CD14-positive monocyte (primary cell): ENCODE data around the gene COTL1. TPM values are rescaled to one million over a fixed set of nuclear protein-coding genes. Genes with fewer than 3 reads are reported as not detected.

Experiments
- DNase-seq, 3 donors: peaks; one replicate each; pipeline ENCODE4 v3.0.0-alpha.2; 2011 to 2022
- H2AFZ ChIP-seq: 2 replicates; pipeline ENCODE4 v1.6.0; 2012; ENCODE audit warnings: mild to moderate bottlenecking, low read depth, low read length, inconsistent platforms; ENCODE audit not compliant: insufficient read depth, poor library complexity, severe bottlenecking
- H3K27ac ChIP-seq, 2 donors: 1 replicate in 1 of 2; 2 replicates in 1 of 2; pipeline ENCODE4 v1.5.1; 2012 to 2013; ENCODE audit warnings: low read length in 2 of 2, control low read depth in 1 of 2, inconsistent platforms in 1 of 2, low read depth in 1 of 2, mild to moderate bottlenecking in 1 of 2
- H3K27me3 ChIP-seq, 2 donors: one replicate each; pipeline versions ENCODE4 v1.6.0 to v1.6.1; 2011 to 2013; ENCODE audit warnings: low read length in 2 of 2; ENCODE audit not compliant: control insufficient read depth in 2 of 2, insufficient read depth in 2 of 2
- H3K36me3 ChIP-seq, 2 donors: replicated peaks in 1 of 2; 1 replicate in 1 of 2; 2 replicates in 1 of 2; pipeline versions ENCODE4 v1.5.1 to v1.6.1; 2012 to 2013; ENCODE audit warnings: low read length in 2 of 2, control low read depth in 1 of 2, inconsistent platforms in 1 of 2, mild to moderate bottlenecking in 1 of 2; ENCODE audit not compliant: insufficient read depth in 2 of 2, control insufficient read depth in 1 of 2
- H3K4me1 ChIP-seq, 2 donors: 1 replicate in 1 of 2; 2 replicates in 1 of 2; pipeline versions ENCODE4 v1.5.1 to v1.6.1; 2012 to 2013; ENCODE audit warnings: low read length in 2 of 2, control low read depth in 1 of 2, inconsistent platforms in 1 of 2, mild to moderate bottlenecking in 1 of 2, moderate library complexity in 1 of 2; ENCODE audit not compliant: insufficient read depth in 2 of 2, control insufficient read depth in 1 of 2
- H3K4me2 ChIP-seq: replicated peaks from 2 replicates; pipeline ENCODE3; 2012; ENCODE audit warnings: low read length, moderate library complexity, mild to moderate bottlenecking; ENCODE audit not compliant: poor library complexity, severe bottlenecking; ENCODE audit errors: extremely low read depth
- H3K4me3 ChIP-seq, 3 experiments: fragments of 200-600 bp in 1 of 3; sonication (generic) in 1 of 3; replicated peaks in 1 of 3; 1 replicate in 2 of 3; 2 replicates in 1 of 3; pipeline ENCODE4 v1.5.1; 2011 to 2013; ENCODE audit warnings: low read length in 3 of 3, mild to moderate bottlenecking in 3 of 3, control low read depth in 2 of 3, low read depth in 2 of 3, inconsistent platforms in 1 of 3, moderate library complexity in 1 of 3
- H3K79me2 ChIP-seq: 2 replicates; pipeline ENCODE4 v1.6.0; 2012; ENCODE audit warnings: mild to moderate bottlenecking, control low read depth, inconsistent platforms, low read length, moderate library complexity; ENCODE audit not compliant: insufficient read depth
- H3K9ac ChIP-seq: 2 replicates; pipeline ENCODE4 v1.6.0; 2017; ENCODE audit warnings: low read length, mild to moderate bottlenecking; ENCODE audit not compliant: insufficient read depth, poor library complexity, severe bottlenecking
- H3K9me3 ChIP-seq, 2 donors: replicated peaks in 1 of 2; 1 replicate in 1 of 2; 2 replicates in 1 of 2; pipeline versions ENCODE4 v1.5.1 to v1.6.1; 2012 to 2013; ENCODE audit warnings: low read length in 2 of 2, control low read depth in 1 of 2; ENCODE audit not compliant: control insufficient read depth in 1 of 2, insufficient read depth in 1 of 2
- H4K20me1 ChIP-seq: 2 replicates; pipeline ENCODE4 v1.6.0; 2012; ENCODE audit warnings: mild to moderate bottlenecking, low read length, control low read depth, moderate library complexity; ENCODE audit not compliant: insufficient read depth
- H3K27ac Mint-ChIP-seq, 7 donors: one replicate each; pipeline ENCODE4 v1.8.0; 2020; ENCODE audit warnings: mild to moderate bottlenecking in 7 of 7, mixed read lengths in 7 of 7, moderate library complexity in 6 of 7, inconsistent platforms in 2 of 7
- H3K27me3 Mint-ChIP-seq, 3 donors: one replicate each; pipeline ENCODE4 v1.8.0; 2021 to 2022; ENCODE audit warnings: low read depth in 3 of 3, mild to moderate bottlenecking in 3 of 3, mixed read lengths in 3 of 3, moderate library complexity in 3 of 3, inconsistent platforms in 1 of 3
- H3K36me3 Mint-ChIP-seq, 2 donors: one replicate each; pipeline ENCODE4 v1.8.0; 2020; ENCODE audit warnings: mixed read lengths in 2 of 2, inconsistent platforms in 1 of 2, mild to moderate bottlenecking in 1 of 2
- H3K4me1 Mint-ChIP-seq: one replicate; pipeline ENCODE4 v1.8.0; 2020; ENCODE audit warnings: mild to moderate bottlenecking, mixed read lengths
- H3K4me3 Mint-ChIP-seq, 2 donors: one replicate each; pipeline ENCODE4 v1.8.0; 2020; ENCODE audit warnings: mild to moderate bottlenecking in 2 of 2, mixed read lengths in 2 of 2, moderate library complexity in 1 of 2
- H3K9me3 Mint-ChIP-seq, 7 donors: one replicate each; pipeline ENCODE4 v1.8.0; 2020 to 2022; ENCODE audit warnings: mixed read lengths in 7 of 7, mild to moderate bottlenecking in 6 of 7, moderate library complexity in 6 of 7, inconsistent platforms in 2 of 7
- CTCF ChIP-seq: fragments of 200-600 bp; IDR thresholded peaks from one replicate; pipeline ENCODE4 v1.8.0; 2022; ENCODE audit warnings: antibody characterized with exemption, mild to moderate bottlenecking
- WGBS: methylation state at CpG from one replicate; pipeline ENCODE4 v1.1.5; 2013; ENCODE audit warnings: missing lambda C conversion rate; ENCODE audit not compliant: insufficient coverage; 5-methylcytosine and 5-hydroxymethylcytosine counted together
- intact Hi-C, 2 donors: fragments of 100-400 bp; cut with micrococcal nuclease; formaldehyde crosslinking; loops; one replicate each; pipeline versions ENCODE4 v1.15.0 to v1.15.1; 2023
- polyA plus RNA-seq, 3 donors: library from polyadenylated mRNA; depleted of rRNA in 1 of 3; unstranded in 2 of 3; stranded (reverse) in 1 of 3; fragments of 300-500 nt in 2 of 3; fragments of >200 nt in 1 of 3; fragmentation: Illumina TruSeq in 2 of 3; gene quantifications; 1 replicate in 2 of 3; 2 replicates in 1 of 3; pipeline ENCODE4 v1.2.3, GENCODE V29; 2012 to 2021

Gene COTL1
- polyA plus RNA-seq, 3 donors: 648 to 1,843 (median 1,643) TPM

DNA sequence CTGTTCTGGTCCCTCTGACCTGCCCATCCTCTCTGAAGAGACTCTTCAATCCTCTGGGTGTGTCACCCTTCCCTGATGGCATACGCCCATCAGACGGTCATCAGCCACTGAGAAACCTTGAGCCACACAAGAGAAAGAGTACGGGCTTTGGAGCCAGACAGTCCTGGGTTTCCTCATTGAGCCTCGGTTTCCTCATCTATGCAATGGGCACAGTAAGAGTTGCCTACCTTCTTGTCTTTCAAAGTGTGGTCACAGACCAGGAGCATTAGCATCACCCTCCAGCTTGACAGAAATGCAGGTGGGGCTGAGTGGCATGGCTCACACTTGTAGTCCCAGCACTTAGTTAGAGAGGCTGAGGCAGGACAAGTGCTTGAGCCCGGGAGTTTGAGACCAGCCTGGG is 87.3 kb downstream of the COTL1 start:
- Histone ChIP-seq H3K27me3 (no peaks in the 10 kb centered on the region), H3K4me3 (no peak overlapping the region), H3K9ac (no peak overlapping the region), H2AFZ (no peak overlapping the region), H3K36me3 (no peaks in the 10 kb centered on the region), H3K79me2 (no peaks in the 10 kb centered on the region), H3K4me2 (no peak overlapping the region), H3K27ac (no peak overlapping the region), H4K20me1 (peaks cover 4% of the 10 kb centered on the region), H3K9me3 (peaks cover 4 to 10% of the 10 kb centered on the region in 2 donors), H3K4me1 (peaks cover 47 to 55% of the 10 kb centered on the region in 2 donors)
- peak overlapping the region in 1 of 7 donors; percentile 62 for H3K27ac Mint-ChIP-seq
- TF ChIP-seq CTCF: no peak
- peaks cover 8 to 13% (median 11%) of the 10 kb centered on the region in 7 donors for H3K9me3 Mint-ChIP-seq
- peaks cover 4 to 15% (median 8%) of the 10 kb centered on the region in 3 donors for H3K27me3 Mint-ChIP-seq
- 98% methylated on average over 5 of the region's 5 CpGs for WGBS
- peaks cover 45% of the 10 kb centered on the region for H3K4me1 Mint-ChIP-seq
- intact Hi-C loops: no loop called here
- no peak overlapping the region for H3K4me3 Mint-ChIP-seq
- peaks cover 3 to 13% of the 10 kb centered on the region in 2 donors for H3K36me3 Mint-ChIP-seq
- no peak for DNase-seq

- WGBS: 100% methylated on average over 1 of the region's 3 CpGs
- Histone ChIP-seq H3K4me1 (peaks cover 44 to 45% of the 10 kb centered on the region in 2 donors), H3K4me3 (no peak overlapping the region), H3K36me3 (no peaks in the 10 kb centered on the region), H3K9ac (no peak overlapping the region), H3K27me3 (no peaks in the 10 kb centered on the region), H4K20me1 (peaks cover 4% of the 10 kb centered on the region), H2AFZ (no peak overlapping the region), H3K9me3 (peaks cover 4 to 10% of the 10 kb centered on the region in 2 donors), H3K79me2 (no peaks in the 10 kb centered on the region), H3K27ac (no peak overlapping the region), H3K4me2 (no peak overlapping the region)
- no peak overlapping the region for H3K4me3 Mint-ChIP-seq
- intact Hi-C loops: no loop called here
- H3K27ac Mint-ChIP-seq: peak overlapping the region in 1 of 7 donors; percentile 30
- DNase-seq: no peak
- no peak for TF ChIP-seq CTCF
- peaks cover 3 to 13% of the 10 kb centered on the region in 2 donors for H3K36me3 Mint-ChIP-seq
- peaks cover 43% of the 10 kb centered on the region for H3K4me1 Mint-ChIP-seq
- H3K9me3 Mint-ChIP-seq: peaks cover 8 to 13% (median 11%) of the 10 kb centered on the region in 7 donors
- H3K27me3 Mint-ChIP-seq: peaks cover 4 to 17% (median 10%) of the 10 kb centered on the region in 3 donors
Measured at GRCh38 chr16:84529607-84530006, 88.3 kb downstream of the COTL1 start.
